NT2/D1 (cell line): ENCODE data around the gene GJB6.

Experiments
- DNase-seq: peaks from one replicate; pipeline ENCODE4 v3.0.0-alpha.2; 2011; ENCODE audit warnings: low read depth, low spot score
- H3K27me3 ChIP-seq: 2 replicates; pipeline ENCODE4 v1.6.0; 2011; ENCODE audit warnings: mild to moderate bottlenecking; ENCODE audit not compliant: insufficient read length, insufficient read depth
- H3K36me3 ChIP-seq: 2 replicates; pipeline ENCODE4 v1.6.1; 2011; ENCODE audit warnings: mild to moderate bottlenecking, low read length, mixed read lengths; ENCODE audit not compliant: insufficient read depth, insufficient read length
- H3K4me1 ChIP-seq: 2 replicates; pipeline ENCODE4 v1.5.1; 2011; ENCODE audit not compliant: insufficient read depth, insufficient read length
- H3K4me3 ChIP-seq: 2 replicates; pipeline ENCODE4 v1.5.1; 2011; ENCODE audit warnings: low read depth; ENCODE audit not compliant: insufficient read length
- H3K9ac ChIP-seq: 2 replicates; pipeline ENCODE4 v1.6.0; 2011; ENCODE audit warnings: low read depth; ENCODE audit not compliant: insufficient read length
- H3K9me3 ChIP-seq: 2 replicates; pipeline ENCODE4 v1.5.1; 2011; ENCODE audit warnings: mild to moderate bottlenecking, low read length; ENCODE audit not compliant: insufficient read depth
- SUZ12 ChIP-seq: IDR thresholded peaks from 2 replicates; pipeline ENCODE4 v1.6.1; 2011; ENCODE audit not compliant: insufficient read length, insufficient read depth; ENCODE audit errors: extremely low read depth
- YY1 ChIP-seq: IDR thresholded peaks from 2 replicates; pipeline ENCODE4 v1.6.1; 2011; ENCODE audit not compliant: insufficient read length, insufficient read depth
- ZNF274 ChIP-seq: IDR thresholded peaks from 2 replicates; pipeline ENCODE4 v1.6.1; 2011; ENCODE audit warnings: mild to moderate bottlenecking, low read depth, low read length

The GJB6 gene

DNA sequence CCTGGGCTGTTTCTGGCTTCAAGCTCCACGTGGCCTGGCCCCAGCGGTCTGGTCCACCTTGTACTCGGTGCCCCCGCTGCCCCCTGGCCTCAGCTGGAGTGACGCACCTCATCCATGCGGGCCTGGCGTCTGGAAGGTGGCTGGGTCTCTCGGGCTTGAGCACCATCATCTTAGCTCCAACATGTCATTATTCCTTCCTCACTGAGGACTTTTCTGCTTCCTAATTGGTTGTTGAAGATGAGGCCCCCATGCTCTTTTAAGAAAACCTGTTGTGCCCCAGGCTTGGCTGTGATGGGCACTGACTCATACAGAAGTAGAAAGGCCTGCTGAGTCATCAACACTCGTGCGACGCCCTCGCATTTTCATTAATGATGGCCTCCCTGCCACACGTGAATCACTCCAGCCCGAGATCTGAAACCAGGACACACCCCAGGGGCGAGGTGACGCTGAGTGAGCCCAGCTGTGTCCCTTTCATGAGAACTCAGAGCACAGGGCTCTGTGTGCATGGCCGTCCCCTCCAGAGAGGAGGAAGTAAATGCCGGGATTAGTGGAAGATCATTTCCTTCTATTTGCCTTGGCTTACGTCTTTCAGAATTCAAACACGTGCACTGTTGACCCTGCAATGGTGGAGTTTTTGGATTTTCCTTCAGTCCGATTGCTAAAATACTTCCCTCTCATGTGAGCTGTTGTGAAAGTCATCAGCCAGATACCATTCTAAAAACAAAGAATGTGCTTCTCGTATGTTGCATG, 57.3 kb downstream of the GJB6 start:
- no peak overlapping the region for H3K9ac ChIP-seq
- no peaks in the 10 kb centered on the region for H3K9me3 ChIP-seq
- no peaks in the 10 kb centered on the region for H3K36me3 ChIP-seq
- no peak overlapping the region for H3K4me3 ChIP-seq
- peaks cover 9% of the 10 kb centered on the region for H3K4me1 ChIP-seq
- peaks cover 7% of the 10 kb centered on the region for H3K27me3 ChIP-seq
- no peak for DNase-seq
- TF ChIP-seq ZNF274 = no peak
- no peak for TF ChIP-seq SUZ12
- TF ChIP-seq YY1 = no peak

DNA sequence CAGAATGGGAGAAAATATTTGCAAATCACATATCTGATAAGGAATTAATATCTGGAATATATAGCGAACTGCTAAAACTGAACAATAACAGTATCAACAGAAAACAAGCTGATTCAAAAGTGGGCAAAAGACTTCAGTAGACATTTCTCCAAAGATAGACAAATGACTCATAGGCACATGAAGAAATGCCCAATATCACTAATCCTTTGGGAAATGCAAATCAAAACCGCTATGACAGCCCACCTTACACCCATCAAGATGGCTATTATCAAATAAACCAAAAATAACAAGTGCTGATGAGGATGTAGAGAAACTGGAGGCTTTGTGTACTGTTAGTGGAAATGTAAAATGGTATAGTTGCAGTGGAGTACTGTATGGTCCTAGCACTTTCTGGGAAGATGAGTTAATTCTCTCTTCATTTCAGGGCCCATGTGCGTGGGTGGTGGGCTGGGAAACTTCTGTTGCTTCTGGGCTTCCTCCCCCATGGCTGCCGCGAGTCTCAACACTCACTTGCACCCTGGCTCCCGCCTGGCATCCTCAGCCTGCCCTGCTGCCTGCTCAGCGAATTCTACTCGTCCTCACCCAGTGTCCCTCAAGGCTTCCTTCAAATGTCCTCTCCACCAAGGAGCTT, 58.9 kb downstream of the GJB6 start:
- peaks cover 9% of the 10 kb centered on the region for H3K4me1 ChIP-seq
- peaks cover 7% of the 10 kb centered on the region for H3K27me3 ChIP-seq
- H3K9ac ChIP-seq = no peak overlapping the region
- H3K36me3 ChIP-seq = no peaks in the 10 kb centered on the region
- TF ChIP-seq YY1 (no peak), SUZ12 (no peak), ZNF274 (no peak)
- DNase-seq = no peak
- H3K4me3 ChIP-seq = no peak overlapping the region
- no peaks in the 10 kb centered on the region for H3K9me3 ChIP-seq
